Ovary (tissue), 3 donors: Measurements from ENCODE around the gene MRPL41.

Experiments used
- CTCF ChIP-seq, 3 donors: fragments of 450-650 bp in 2 of 3; fragments of 200-600 bp in 1 of 3; IDR thresholded peaks; one replicate each; pipeline versions ENCODE4 v1.5.1 to v1.8.0; 2016 to 2022; ENCODE audit warnings: antibody characterized with exemption in 3 of 3, mild to moderate bottlenecking in 1 of 3
- EP300 ChIP-seq: sonication (generic); formaldehyde crosslinking; IDR thresholded peaks from one replicate; pipeline ENCODE4 v1.6.1; 2017; ENCODE audit warnings: antibody characterized with exemption
- POLR2A ChIP-seq: fragments of 450-650 bp; IDR thresholded peaks from one replicate; pipeline ENCODE4 v1.6.1; 2017; ENCODE audit warnings: antibody characterized with exemption, mild to moderate bottlenecking, moderate library complexity
- donor health status: DM: no; HTN: no; CAD: no.

GRCh38 chr9:137540536-137540935 is 11.1 kb upstream of the MRPL41 start:
- TF ChIP-seq CTCF (IDR thresholded peaks at IDR 0.05) (no peak), EP300 (no peak), POLR2A (no peak)
